ENCODE measurements around the gene DNAJC17. TPM values are rescaled to one million over a fixed set of nuclear protein-coding genes. Genes with fewer than 3 reads are reported as not detected.
A peak's percentile ranks its signal among the peaks of the same experiment; 100 is the strongest.

The DNAJC17 gene
- total and polyA plus RNA-seq, 4 donors = 36.5 to 76.5 (median 44.1) TPM

GRCh38 chr15:40792394-40792793, 14.9 kb downstream of the DNAJC17 start:
- no peak overlapping the region for H3K4me3 ChIP-seq
- peaks cover 0 to 8% (median 0%) of the 10 kb centered on the region in 4 donors for H3K36me3 ChIP-seq (ENCODE audit: control insufficient read depth in 4 of 4, insufficient read depth in 4 of 4, low read length in 4 of 4)
- DNase-seq = no peak
- no peak for ATAC-seq (ENCODE audit: insufficient read depth, low FRiP score)
- H3K4me1 ChIP-seq (ENCODE audit: control insufficient read depth in 5 of 5, insufficient read depth in 5 of 5, low read length in 5 of 5) = peaks cover 6 to 20% (median 7%) of the 10 kb centered on the region in 5 donors
- no peak overlapping the region for H3K27ac ChIP-seq (ENCODE audit: low read depth in 1 of 2, low read length in 1 of 2)
- no peak for TF ChIP-seq CTCF (IDR thresholded peaks at IDR 0.05; ENCODE audit: control extremely low read depth, extremely low read depth)
- H3K27me3 ChIP-seq (ENCODE audit: control insufficient read depth in 3 of 3, insufficient read depth in 3 of 3, low read length in 2 of 3) = no peaks in the 10 kb centered on the region
- WGBS, 2 donors = 79 to 97% methylated on average over 3 of the region's 3 CpGs
- no peaks in the 10 kb centered on the region for H3K9me3 ChIP-seq (ENCODE audit: control insufficient read depth in 4 of 4, insufficient read depth in 3 of 4, low read length in 3 of 4)
- H3K9ac ChIP-seq (ENCODE audit: insufficient read depth in 1 of 2, low read length in 2 of 2) = no peak overlapping the region

- peaks cover 6 to 17% (median 12%) of the 10 kb centered on the region in 5 donors for H3K4me1 ChIP-seq (ENCODE audit: control insufficient read depth in 5 of 5, insufficient read depth in 5 of 5, low read length in 5 of 5)
These were observed 16.6 kb downstream of the DNAJC17 start for GRCh38 chr15:40790718-40791117.

GRCh38 chr15:40789999-40790398, 17.3 kb downstream of the DNAJC17 start:
- TF ChIP-seq CTCF (IDR thresholded peaks at IDR 0.05; ENCODE audit: control extremely low read depth, extremely low read depth) = no peak
- H3K36me3 ChIP-seq (ENCODE audit: control insufficient read depth in 4 of 4, insufficient read depth in 4 of 4, low read length in 4 of 4) = peaks cover 0 to 8% (median 0%) of the 10 kb centered on the region in 4 donors
- WGBS, 2 donors = 75 to 87% methylated on average over 8 of the region's 8 CpGs
- no peak overlapping the region for H3K27ac ChIP-seq (ENCODE audit: low read depth in 1 of 2, low read length in 1 of 2)
- no peak overlapping the region for H3K9ac ChIP-seq (ENCODE audit: insufficient read depth in 1 of 2, low read length in 2 of 2)
- no peaks in the 10 kb centered on the region for H3K9me3 ChIP-seq (ENCODE audit: control insufficient read depth in 4 of 4, insufficient read depth in 3 of 4, low read length in 3 of 4)
- DNase-seq (no peak), ATAC-seq (ENCODE audit: insufficient read depth, low FRiP score) (no peak)
- no peak overlapping the region for H3K4me3 ChIP-seq
- peaks cover 6 to 23% (median 14%) of the 10 kb centered on the region in 5 donors for H3K4me1 ChIP-seq (ENCODE audit: control insufficient read depth in 5 of 5, insufficient read depth in 5 of 5, low read length in 5 of 5)
- no peaks in the 10 kb centered on the region for H3K27me3 ChIP-seq (ENCODE audit: control insufficient read depth in 3 of 3, insufficient read depth in 3 of 3, low read length in 2 of 3)

More at GRCh38 chr15:40790718-40791117, 16.6 kb downstream of the DNAJC17 start:
- DNase-seq (no peak), ATAC-seq (ENCODE audit: insufficient read depth, low FRiP score) (no peak)
- Histone ChIP-seq H3K36me3 (ENCODE audit: control insufficient read depth in 4 of 4, insufficient read depth in 4 of 4, low read length in 4 of 4) (peaks cover 0 to 8% (median 0%) of the 10 kb centered on the region in 4 donors), H3K4me3 (no peak overlapping the region), H3K9me3 (ENCODE audit: control insufficient read depth in 4 of 4, insufficient read depth in 3 of 4, low read length in 3 of 4) (no peaks in the 10 kb centered on the region), H3K27me3 (ENCODE audit: control insufficient read depth in 3 of 3, insufficient read depth in 3 of 3, low read length in 2 of 3) (no peaks in the 10 kb centered on the region), H3K9ac (ENCODE audit: insufficient read depth in 1 of 2, low read length in 2 of 2) (no peak overlapping the region), H3K27ac (ENCODE audit: low read depth in 1 of 2, low read length in 1 of 2) (no peak overlapping the region)
- no peak for TF ChIP-seq CTCF (IDR thresholded peaks at IDR 0.05; ENCODE audit: control extremely low read depth, extremely low read depth)
- WGBS, 2 donors = 80 to 85% methylated on average over 3 of the region's 3 CpGs

GRCh38 chr15:40789119-40789518, 18.2 kb downstream of the DNAJC17 start:
- Histone ChIP-seq H3K9ac (ENCODE audit: insufficient read depth in 1 of 2, low read length in 2 of 2) (peak overlapping the region in 1 of 2 donors; percentile 7), H3K36me3 (ENCODE audit: control insufficient read depth in 4 of 4, insufficient read depth in 4 of 4, low read length in 4 of 4) (peaks cover 0 to 8% (median 0%) of the 10 kb centered on the region in 4 donors), H3K4me1 (ENCODE audit: control insufficient read depth in 5 of 5, insufficient read depth in 5 of 5, low read length in 5 of 5) (peaks cover 6 to 23% (median 14%) of the 10 kb centered on the region in 5 donors), H3K4me3 (no peak overlapping the region), H3K27ac (ENCODE audit: low read depth in 1 of 2, low read length in 1 of 2) (peak overlapping the region in 1 of 2 donors; percentile 53), H3K9me3 (ENCODE audit: control insufficient read depth in 4 of 4, insufficient read depth in 3 of 4, low read length in 3 of 4) (no peaks in the 10 kb centered on the region), H3K27me3 (ENCODE audit: control insufficient read depth in 3 of 3, insufficient read depth in 3 of 3, low read length in 2 of 3) (no peaks in the 10 kb centered on the region)
- peak in 1 of 3 donors; percentile 45 for DNase-seq
- no peak for TF ChIP-seq CTCF (IDR thresholded peaks at IDR 0.05; ENCODE audit: control extremely low read depth, extremely low read depth)
- no peak for ATAC-seq (ENCODE audit: insufficient read depth, low FRiP score)
- WGBS, 2 donors = 68 to 71% methylated on average over 5 of the region's 5 CpGs
